GM19468 (cell line): ENCODE results near the gene ARHGEF38.
A peak's percentile ranks its signal among the peaks of the same experiment; 100 is the strongest.

Experiments
- ATAC-seq: cut with Tn5 transposase; IDR thresholded peaks from one replicate; pipeline ENCODE4 v1.9.1; 2021; ENCODE audit warnings: mild to moderate bottlenecking, moderate library complexity, moderate number of reproducible peaks; ENCODE audit not compliant: unreplicated experiment; ENCODE audit errors: extremely low read depth

The ARHGEF38 gene, protein sequence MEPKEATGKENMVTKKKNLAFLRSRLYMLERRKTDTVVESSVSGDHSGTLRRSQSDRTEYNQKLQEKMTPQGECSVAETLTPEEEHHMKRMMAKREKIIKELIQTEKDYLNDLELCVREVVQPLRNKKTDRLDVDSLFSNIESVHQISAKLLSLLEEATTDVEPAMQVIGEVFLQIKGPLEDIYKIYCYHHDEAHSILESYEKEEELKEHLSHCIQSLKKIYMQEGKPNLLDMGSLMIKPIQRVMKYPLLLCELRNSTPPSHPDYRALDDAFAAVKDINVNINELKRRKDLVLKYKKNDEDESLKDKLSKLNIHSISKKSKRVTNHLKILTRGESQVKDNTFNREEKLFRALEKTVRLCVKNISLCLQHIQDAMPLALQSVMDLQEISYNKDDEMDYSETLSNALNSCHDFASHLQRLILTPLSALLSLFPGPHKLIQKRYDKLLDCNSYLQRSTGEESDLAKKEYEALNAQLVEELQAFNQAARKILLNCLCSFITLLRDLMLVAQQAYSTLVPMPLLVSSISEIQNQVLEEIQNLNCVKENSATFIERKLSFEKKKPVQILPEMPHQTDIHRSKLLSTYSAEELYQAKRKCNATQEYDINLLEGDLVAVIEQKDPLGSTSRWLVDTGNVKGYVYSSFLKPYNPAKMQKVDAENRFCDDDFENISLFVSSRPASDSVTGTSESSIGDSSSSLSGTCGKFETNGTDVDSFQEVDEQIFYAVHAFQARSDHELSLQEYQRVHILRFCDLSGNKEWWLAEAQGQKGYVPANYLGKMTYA

GRCh38 chr4:105551965-105552746 is at the start of gene ARHGEF38:
TSS of gene ARHGEF38 (plus strand) at chr4:105552620. CDS start at chr4:105552766, 146 bp downstream.
- no peak for ATAC-seq

DNA sequence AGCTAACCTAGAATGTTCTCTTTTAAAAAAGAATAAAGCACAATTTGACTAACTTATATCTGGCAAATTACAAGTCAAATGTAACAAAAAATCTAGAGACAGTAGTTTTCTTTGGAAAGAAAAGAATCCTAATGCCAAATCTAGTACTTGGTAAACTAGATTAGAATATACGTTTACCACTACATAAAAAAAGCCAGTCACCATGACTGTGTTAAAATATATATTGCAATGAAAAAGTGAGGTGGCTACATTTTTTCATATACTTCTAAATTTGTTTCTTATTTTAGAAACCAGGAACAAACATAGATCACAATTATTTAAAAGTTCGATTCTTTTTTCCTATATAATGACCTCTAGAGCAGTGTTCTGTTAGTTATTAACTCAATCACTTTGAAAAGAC is 48.9 kb upstream of the ARHGEF38 start:
- ATAC-seq: no peak

DNA sequence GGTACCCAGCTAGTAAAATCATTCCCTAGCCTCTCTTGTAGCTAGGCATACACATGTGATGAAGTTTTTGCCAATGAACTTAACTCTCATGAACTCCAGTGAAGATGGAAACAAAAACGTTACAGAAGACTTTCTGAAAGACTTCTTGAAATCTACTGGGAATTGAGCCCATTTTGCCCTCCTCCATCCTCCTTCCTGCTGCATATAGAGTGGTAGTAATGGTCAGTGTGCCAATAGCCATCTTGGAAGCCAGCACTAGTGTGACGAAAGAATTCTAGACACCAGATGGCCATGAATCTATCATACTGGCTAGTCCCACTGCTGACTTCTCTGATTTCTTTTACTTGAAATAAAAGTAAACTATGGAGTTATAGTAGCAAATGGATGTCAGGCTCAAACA is 47.7 kb upstream of the ARHGEF38 start:
- ATAC-seq: no peak

DNA sequence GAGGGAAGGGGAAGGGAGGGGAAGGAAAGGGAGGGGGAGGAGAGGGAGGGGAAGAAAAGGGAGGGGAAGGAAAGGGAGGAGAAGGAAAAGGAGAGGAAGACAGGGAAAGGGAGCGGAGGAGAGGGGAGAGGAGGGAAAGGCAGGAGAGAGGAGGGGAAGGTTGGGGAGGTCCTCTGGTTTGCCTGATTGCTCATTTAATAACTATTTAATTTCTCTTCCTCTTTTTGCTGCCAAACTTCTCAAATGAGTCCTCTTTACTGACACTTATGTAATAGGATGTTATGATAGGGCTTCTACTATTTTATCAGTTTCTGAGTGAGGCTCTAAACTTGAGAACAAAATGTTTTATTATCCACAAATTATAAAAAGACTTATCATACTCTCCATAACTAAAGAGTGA is 43.1 kb upstream of the ARHGEF38 start:
- peak; percentile 60 for ATAC-seq

DNA sequence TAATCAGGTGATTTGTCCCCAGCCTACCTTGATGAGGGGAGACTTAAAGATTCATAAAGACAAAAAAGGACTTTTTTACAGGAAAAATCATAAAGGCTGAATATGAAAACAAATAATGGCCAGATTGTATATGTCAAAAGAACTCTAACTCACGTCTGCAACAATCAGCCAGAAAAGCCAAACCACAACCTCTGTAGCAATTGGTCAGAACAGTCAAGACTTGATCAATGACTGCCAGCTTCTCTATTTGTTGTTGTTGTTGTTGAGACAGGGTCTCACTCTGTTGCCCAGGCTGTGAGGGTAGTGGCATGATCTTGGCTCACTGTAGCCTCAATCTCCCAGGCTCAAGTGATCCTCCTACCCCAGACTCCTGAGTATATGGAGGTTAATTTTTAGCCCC is 42.7 kb upstream of the ARHGEF38 start:
- ATAC-seq: no peak

- ATAC-seq: no peak
Observed at GRCh38 chr4:105510245-105510644, 42.2 kb upstream of the ARHGEF38 start.

- peak; percentile 72 for ATAC-seq
Observed at GRCh38 chr4:105520819-105521790, 31.3 kb upstream of the ARHGEF38 start.

DNA sequence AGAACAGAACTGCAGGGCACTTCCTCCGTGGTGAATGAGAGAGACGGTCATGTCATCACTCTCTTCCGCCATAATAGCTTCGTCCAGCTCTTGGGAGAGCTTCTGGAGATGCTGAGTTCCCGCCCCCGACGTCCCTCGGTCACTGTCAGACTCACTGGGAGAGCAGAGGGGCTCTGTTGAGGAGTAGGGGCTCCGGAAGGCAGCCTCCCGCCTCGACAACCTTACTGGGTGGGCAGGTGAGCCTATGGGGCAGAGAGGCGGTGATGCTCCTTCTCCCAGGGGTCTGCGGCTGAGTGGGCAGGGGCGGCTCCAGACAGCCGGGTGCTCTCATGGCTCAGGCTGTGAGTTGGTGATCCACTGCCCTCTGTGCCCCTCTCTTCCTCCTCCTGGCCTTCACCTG is 25.8 kb upstream of the ARHGEF38 start:
- no peak for ATAC-seq

GRCh38 chr4:105527081-105527480 is 25.3 kb upstream of the ARHGEF38 start:
- no peak for ATAC-seq

- ATAC-seq: no peak
Observed at GRCh38 chr4:105536601-105537000, 15.8 kb upstream of the ARHGEF38 start.

DNA sequence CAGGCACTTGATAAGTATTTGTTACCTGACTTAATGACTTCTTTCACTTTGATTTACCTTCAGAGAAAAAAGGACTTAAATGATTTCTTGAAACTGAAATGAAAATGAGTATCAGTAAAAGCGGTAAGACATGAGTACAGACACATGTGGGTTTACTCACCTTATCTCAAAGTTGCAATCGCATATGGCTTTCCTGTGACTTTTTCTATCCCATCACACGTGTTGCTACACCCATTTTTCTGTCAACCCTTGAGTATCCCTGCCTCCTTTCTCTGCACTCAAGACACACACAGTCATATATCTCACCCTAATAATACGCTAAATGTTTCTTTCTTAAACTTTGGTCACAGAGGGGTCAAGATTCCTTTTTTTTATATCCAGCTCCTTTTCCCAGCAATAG is 11.0 kb upstream of the ARHGEF38 start:
- ATAC-seq: no peak

GRCh38 chr4:105542039-105542438 is 10.4 kb upstream of the ARHGEF38 start:
- no peak for ATAC-seq

GRCh38 chr4:105543346-105543745 is 9.1 kb upstream of the ARHGEF38 start:
- ATAC-seq: no peak

GRCh38 chr4:105543881-105544280 is 8.5 kb upstream of the ARHGEF38 start:
- no peak for ATAC-seq

DNA sequence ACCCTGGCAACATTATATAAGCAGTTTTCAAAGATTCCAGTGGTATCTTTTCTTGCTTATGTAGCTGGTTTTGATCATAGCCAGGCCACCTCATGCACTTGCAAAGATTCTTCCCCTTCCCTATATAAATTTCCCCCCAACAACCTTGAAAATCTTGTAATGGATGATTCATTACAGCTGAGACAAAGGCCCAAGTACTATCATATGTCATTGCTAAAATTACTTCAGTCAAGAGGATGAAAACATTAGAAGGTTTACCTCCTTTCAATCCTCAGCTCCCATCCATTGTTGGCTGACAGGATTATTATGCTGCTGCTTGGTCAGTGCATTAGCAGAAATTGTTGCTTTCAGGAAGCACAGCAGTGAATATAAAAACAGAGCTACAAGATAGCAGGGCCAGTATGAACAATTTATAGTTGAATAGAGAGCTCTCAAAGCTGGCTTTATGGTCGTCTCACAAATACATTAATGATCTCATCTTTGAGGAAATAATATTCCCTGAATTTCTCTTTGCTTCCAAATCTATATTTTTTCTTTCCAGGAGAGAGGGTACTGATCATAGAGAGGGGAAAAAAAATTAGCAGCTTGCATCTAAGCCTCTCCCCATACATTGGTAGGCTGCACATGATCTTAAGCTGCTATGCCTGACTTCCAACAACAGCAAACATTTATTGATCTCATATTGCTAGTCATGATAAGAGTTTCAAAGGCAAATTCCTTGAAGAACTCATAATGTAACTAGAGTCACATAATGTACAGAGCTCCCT is 7.7 kb upstream of the ARHGEF38 start:
- ATAC-seq: no peak

DNA sequence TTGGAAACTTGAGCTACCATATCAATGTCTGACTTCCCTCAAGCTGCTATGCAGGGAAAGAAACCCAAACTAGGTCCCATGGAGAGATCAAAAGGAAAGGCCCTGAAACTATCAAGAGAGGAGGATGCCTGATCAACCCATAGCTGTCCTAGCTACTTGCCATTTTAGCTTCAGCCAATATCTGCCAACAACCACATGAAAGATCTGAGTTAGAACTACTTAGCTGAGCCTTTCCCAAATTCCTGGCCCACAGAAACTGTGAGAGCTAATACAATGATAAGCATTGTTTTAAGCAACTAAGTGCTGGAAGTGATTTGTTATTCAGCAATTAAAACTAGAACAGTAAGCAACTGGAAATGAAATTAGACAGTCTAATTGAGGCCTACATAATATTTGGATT is 6.3 kb upstream of the ARHGEF38 start:
- no peak for ATAC-seq

- no peak for ATAC-seq
Observed at GRCh38 chr4:105547769-105548168, 4.7 kb upstream of the ARHGEF38 start.

DNA sequence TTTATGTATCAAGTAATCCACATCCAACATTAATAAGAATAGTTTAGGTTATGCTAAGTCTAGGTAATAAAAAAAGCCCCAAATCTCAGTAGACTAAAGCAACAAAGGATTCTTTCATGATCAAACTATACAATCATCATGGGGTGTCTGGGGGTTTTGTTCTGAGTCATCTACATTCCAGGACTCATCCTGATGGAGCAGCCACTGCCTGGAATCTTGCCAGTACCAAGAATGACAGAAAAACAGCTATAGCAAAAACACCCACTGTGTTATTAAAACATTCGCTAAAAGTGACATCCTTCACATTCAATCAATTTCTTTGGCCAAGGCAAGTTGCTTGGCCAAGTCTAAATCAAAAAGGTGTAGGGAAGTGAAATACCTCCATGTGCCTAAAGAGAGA is 3.9 kb upstream of the ARHGEF38 start:
- ATAC-seq: no peak

DNA sequence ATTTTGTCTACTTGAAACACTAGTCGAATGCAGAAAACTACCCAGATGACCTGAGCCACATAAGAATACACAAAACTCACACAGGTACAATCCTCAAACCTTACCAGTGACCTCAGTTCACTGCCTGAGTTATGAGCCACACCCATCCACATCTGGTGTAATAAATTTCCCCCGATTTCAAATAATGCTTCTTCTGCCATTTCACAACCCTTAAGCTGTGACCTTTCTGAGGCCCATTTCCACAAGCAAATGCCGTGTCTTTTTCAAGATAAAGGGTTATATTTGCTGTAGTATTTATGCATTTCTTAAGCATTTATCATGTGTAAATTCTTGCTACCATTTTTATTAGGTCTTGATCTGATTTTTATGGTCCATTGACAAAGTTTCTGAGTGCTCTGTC is 1.8 kb upstream of the ARHGEF38 start:
- no peak for ATAC-seq
